ENCODE measurements around the gene ZNF598. TPM values are rescaled to one million over a fixed set of nuclear protein-coding genes. Genes with fewer than 3 reads are reported as not detected.
A peak's percentile ranks its signal among the peaks of the same experiment; 100 is the strongest.

The ZNF598 gene
- total RNA-seq, 1 donor from 2014 or later: 46.0 TPM

- peaks cover 11% of the 10 kb centered on the region for H3K4me1 ChIP-seq (ENCODE audit: insufficient read depth, low read length)
- no peak overlapping the region for H3K4me2 ChIP-seq (ENCODE audit: low read length)
- Mint-ChIP-seq H3K36me3 (ENCODE audit: low read depth, unreplicated experiment) (peaks cover 1% of the 10 kb centered on the region), H3K4me1 (ENCODE audit: low read depth, unreplicated experiment) (peaks cover 2% of the 10 kb centered on the region), H3K27me3 (ENCODE audit: low read depth, unreplicated experiment) (peaks cover 19% of the 10 kb centered on the region), H3K27ac (ENCODE audit: unreplicated experiment) (no peak overlapping the region), H3K4me3 (ENCODE audit: unreplicated experiment) (no peak overlapping the region), H3K9me3 (ENCODE audit: unreplicated experiment) (no peaks in the 10 kb centered on the region)
- peaks cover 41% of the 10 kb centered on the region for H4K20me1 ChIP-seq (ENCODE audit: insufficient read depth, low read length)
- H3K36me3 ChIP-seq (ENCODE audit: insufficient read depth, low read length): peaks cover 7% of the 10 kb centered on the region
- peaks cover 32% of the 10 kb centered on the region for H3K27me3 ChIP-seq (ENCODE audit: insufficient read depth, low read length)
- H3K79me2 ChIP-seq (ENCODE audit: insufficient read depth, low read length): peaks cover 5% of the 10 kb centered on the region
- FAIRE-seq: no peak
- H3K4me3 ChIP-seq (ENCODE audit: insufficient read depth, low read depth, low read length): no peak overlapping the region
- H2AFZ ChIP-seq (ENCODE audit: low read depth, low read length): no peak overlapping the region
- TF ChIP-seq EZH2 (IDR thresholded peaks at IDR 0.05; ENCODE audit: insufficient read depth, low read length): peak; percentile 57
- TF ChIP-seq, protein P1, sequence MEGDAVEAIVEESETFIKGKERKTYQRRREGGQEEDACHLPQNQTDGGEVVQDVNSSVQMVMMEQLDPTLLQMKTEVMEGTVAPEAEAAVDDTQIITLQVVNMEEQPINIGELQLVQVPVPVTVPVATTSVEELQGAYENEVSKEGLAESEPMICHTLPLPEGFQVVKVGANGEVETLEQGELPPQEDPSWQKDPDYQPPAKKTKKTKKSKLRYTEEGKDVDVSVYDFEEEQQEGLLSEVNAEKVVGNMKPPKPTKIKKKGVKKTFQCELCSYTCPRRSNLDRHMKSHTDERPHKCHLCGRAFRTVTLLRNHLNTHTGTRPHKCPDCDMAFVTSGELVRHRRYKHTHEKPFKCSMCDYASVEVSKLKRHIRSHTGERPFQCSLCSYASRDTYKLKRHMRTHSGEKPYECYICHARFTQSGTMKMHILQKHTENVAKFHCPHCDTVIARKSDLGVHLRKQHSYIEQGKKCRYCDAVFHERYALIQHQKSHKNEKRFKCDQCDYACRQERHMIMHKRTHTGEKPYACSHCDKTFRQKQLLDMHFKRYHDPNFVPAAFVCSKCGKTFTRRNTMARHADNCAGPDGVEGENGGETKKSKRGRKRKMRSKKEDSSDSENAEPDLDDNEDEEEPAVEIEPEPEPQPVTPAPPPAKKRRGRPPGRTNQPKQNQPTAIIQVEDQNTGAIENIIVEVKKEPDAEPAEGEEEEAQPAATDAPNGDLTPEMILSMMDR (IDR thresholded peaks at IDR 0.05; ENCODE audit: insufficient read depth, low read depth, low read length): no peak
- DNase-seq (ENCODE audit: low read depth): no peak
- H3K9ac ChIP-seq (ENCODE audit: low read length): no peak overlapping the region
- no peaks in the 10 kb centered on the region for H3K9me3 ChIP-seq (ENCODE audit: insufficient read depth, low read depth, low read length)
- no peak overlapping the region for H3K27ac ChIP-seq (ENCODE audit: low read depth, low read length)
Observed at GRCh38 chr16:1980030-1980769, 29.4 kb downstream of the ZNF598 start.

DNA sequence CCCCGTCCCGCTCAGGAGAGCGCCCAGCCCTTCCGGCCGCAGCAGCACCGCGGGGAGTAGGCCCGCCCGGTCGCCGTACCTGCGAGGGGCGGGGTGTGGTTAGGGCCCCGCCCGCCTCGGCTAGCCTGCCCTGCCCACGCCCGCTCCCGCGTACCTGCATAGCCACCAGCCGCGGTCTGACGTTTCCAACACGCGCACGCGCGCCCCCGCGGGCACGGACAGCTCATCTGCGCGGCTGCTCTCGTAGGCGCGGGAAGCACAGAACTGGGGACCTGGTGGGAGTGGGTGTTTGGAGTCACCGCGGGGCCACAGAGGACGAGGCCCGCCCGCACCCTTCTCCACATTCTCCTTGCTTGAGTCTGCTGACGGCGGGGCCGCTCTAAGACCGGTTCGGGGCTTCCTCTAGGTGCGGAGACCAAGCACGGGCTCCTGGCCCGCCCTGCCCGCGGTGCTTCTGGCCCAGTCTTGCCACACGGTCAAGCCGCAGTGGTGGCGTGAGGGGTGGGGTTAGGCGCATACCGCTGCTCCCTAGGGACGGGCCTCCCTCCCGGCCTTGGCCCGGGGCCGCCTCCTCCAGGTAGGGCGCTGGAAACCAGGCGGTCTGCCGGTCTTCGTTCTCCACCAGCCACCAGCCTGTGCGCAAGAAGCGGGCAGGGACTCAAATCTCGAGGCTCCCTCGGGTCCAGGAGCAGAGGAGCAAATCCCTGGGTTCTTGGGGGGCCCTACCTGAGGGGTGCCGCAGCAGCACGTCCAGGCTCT, 30.2 kb downstream of the ZNF598 start:
- peaks cover 32% of the 10 kb centered on the region for H3K27me3 ChIP-seq (ENCODE audit: insufficient read depth, low read length)
- H2AFZ ChIP-seq (ENCODE audit: low read depth, low read length): no peak overlapping the region
- FAIRE-seq (no peak), DNase-seq (ENCODE audit: low read depth) (no peak)
- H4K20me1 ChIP-seq (ENCODE audit: insufficient read depth, low read length): peaks cover 38% of the 10 kb centered on the region
- peaks cover 5% of the 10 kb centered on the region for H3K79me2 ChIP-seq (ENCODE audit: insufficient read depth, low read length)
- no peak overlapping the region for H3K27ac ChIP-seq (ENCODE audit: low read depth, low read length)
- peaks cover 7% of the 10 kb centered on the region for H3K36me3 ChIP-seq (ENCODE audit: insufficient read depth, low read length)
- no peak overlapping the region for H3K9ac ChIP-seq (ENCODE audit: low read length)
- H3K9me3 ChIP-seq (ENCODE audit: insufficient read depth, low read depth, low read length): no peaks in the 10 kb centered on the region
- H3K27ac Mint-ChIP-seq (ENCODE audit: unreplicated experiment): no peak overlapping the region
- no peak overlapping the region for H3K4me3 Mint-ChIP-seq (ENCODE audit: unreplicated experiment)
- no peak overlapping the region for H3K4me2 ChIP-seq (ENCODE audit: low read length)
- no peak overlapping the region for H3K4me3 ChIP-seq (ENCODE audit: insufficient read depth, low read depth, low read length)
- peaks cover 19% of the 10 kb centered on the region for H3K27me3 Mint-ChIP-seq (ENCODE audit: low read depth, unreplicated experiment)
- H3K36me3 Mint-ChIP-seq (ENCODE audit: low read depth, unreplicated experiment): peaks cover 6% of the 10 kb centered on the region
- H3K9me3 Mint-ChIP-seq (ENCODE audit: unreplicated experiment): no peaks in the 10 kb centered on the region
- H3K4me1 Mint-ChIP-seq (ENCODE audit: low read depth, unreplicated experiment): peaks cover 2% of the 10 kb centered on the region
- TF ChIP-seq EZH2 (IDR thresholded peaks at IDR 0.05; ENCODE audit: insufficient read depth, low read length): no peak
- TF ChIP-seq, protein P1 (IDR thresholded peaks at IDR 0.05; ENCODE audit: insufficient read depth, low read depth, low read length): no peak
- H3K4me1 ChIP-seq (ENCODE audit: insufficient read depth, low read length): peaks cover 4% of the 10 kb centered on the region

Data from astrocyte (in vitro differentiated cells and primary cell).